HEK293 (cell line): ENCODE data around the gene ZBTB20.

ENCODE experiments used
- CTCF ChIA-PET: fragments of 350-600 bp; formaldehyde crosslinking; extraction: SDS; loops from one replicate; lab custom pipeline; 2021; ENCODE audit warnings: antibody characterized with exemption; lab: Yijun Ruan, JAX
- POLR2A ChIA-PET: fragments of 300-600 bp; formaldehyde crosslinking; extraction: SDS; loops from one replicate; lab custom pipeline; 2020; ENCODE audit warnings: antibody characterized with exemption, inconsistent platforms; lab: Yijun Ruan, JAX
- H3K27ac ChIP-seq: fragments of 200-500 bp; sonication (Bioruptor generic); 2 replicates; pipeline ENCODE4 v1.5.1; 2014; ENCODE audit warnings: low read depth, low read length, control low read depth, inconsistent platforms; ENCODE audit errors: extremely low read depth
- H3K36me3 ChIP-seq, 2 experiments: fragments of 200-500 bp in 1 of 2; sonication (Bioruptor generic) in 1 of 2; 1 replicate in 1 of 2; 2 replicates in 1 of 2; pipeline ENCODE4 v1.5.1; 2014 to 2017; ENCODE audit warnings: inconsistent platforms in 2 of 2, low read length in 2 of 2; ENCODE audit not compliant: control insufficient read depth in 2 of 2, insufficient read depth in 1 of 2
- H3K4me1 ChIP-seq: fragments of 200-500 bp; sonication (Bioruptor generic); 2 replicates; pipeline ENCODE4 v1.5.1; 2014; ENCODE audit warnings: mild to moderate bottlenecking, low read length, inconsistent platforms; ENCODE audit not compliant: control insufficient read depth, insufficient read depth
- H3K4me3 ChIP-seq: 2 replicates; pipeline ENCODE4 v1.5.1; 2011; ENCODE audit warnings: low read depth, mild to moderate bottlenecking, control low read depth, low read length, moderate library complexity
- H3K9me3 ChIP-seq: fragments of 200-500 bp; sonication (Bioruptor generic); 2 replicates; pipeline ENCODE4 v1.5.1; 2014; ENCODE audit warnings: low read depth, low read length, inconsistent platforms; ENCODE audit not compliant: control insufficient read depth, insufficient read depth
- KLF7 ChIP-seq: fragments of 450-650 bp; formaldehyde crosslinking; IDR thresholded peaks from 2 replicates; pipeline ENCODE4 v1.5.1; 2016; ENCODE audit warnings: missing biosample characterization, missing genetic modification characterization, borderline replicate concordance
- REST ChIP-seq: fragments of 450-650 bp; formaldehyde crosslinking; IDR thresholded peaks from 2 replicates; pipeline ENCODE4 v1.5.1; 2016; ENCODE audit warnings: missing biosample characterization, missing genetic modification characterization
- SETDB1 ChIP-seq: IDR thresholded peaks from one replicate; pipeline ENCODE4 v1.6.1; 2017; ENCODE audit warnings: mild to moderate bottlenecking, low read length, moderate library complexity, mixed read lengths; ENCODE audit not compliant: insufficient read length
- TCF7L2 ChIP-seq: IDR thresholded peaks from 2 replicates; pipeline ENCODE4 v1.6.1; 2011; ENCODE audit warnings: low read depth, mild to moderate bottlenecking, inconsistent platforms, low read length, moderate library complexity, borderline replicate concordance
- TRIM28 ChIP-seq: IDR thresholded peaks from 2 replicates; pipeline ENCODE4 v1.6.1; 2011; ENCODE audit warnings: low read length, control low read depth, borderline replicate concordance
- ZBTB17 ChIP-seq: fragments of 450-650 bp; formaldehyde crosslinking; IDR thresholded peaks from 2 replicates; pipeline ENCODE4 v1.5.1; 2016; ENCODE audit warnings: missing biosample characterization, missing genetic modification characterization
- ZBTB8A ChIP-seq: fragments of 450-650 bp; formaldehyde crosslinking; IDR thresholded peaks from 2 replicates; pipeline ENCODE4 v1.5.1; 2016; ENCODE audit warnings: missing biosample characterization, missing genetic modification characterization
- ZIC2 ChIP-seq: fragments of 450-650 bp; formaldehyde crosslinking; IDR thresholded peaks from 2 replicates; pipeline ENCODE4 v1.5.1; 2016; ENCODE audit warnings: missing biosample characterization, missing genetic modification characterization
- ZNF140 ChIP-seq: fragments of 450-650 bp; formaldehyde crosslinking; IDR thresholded peaks from 2 replicates; pipeline ENCODE4 v1.5.1; 2016; ENCODE audit warnings: missing biosample characterization, missing genetic modification characterization
- ZNF155 ChIP-seq: fragments of 450-650 bp; formaldehyde crosslinking; IDR thresholded peaks from 2 replicates; pipeline ENCODE4 v1.5.1; 2016; ENCODE audit warnings: missing biosample characterization, missing genetic modification characterization
- ZNF214 ChIP-seq: fragments of 450-650 bp; formaldehyde crosslinking; IDR thresholded peaks from 2 replicates; pipeline ENCODE4 v1.5.1; 2017; ENCODE audit warnings: missing biosample characterization, mild to moderate bottlenecking, missing genetic modification characterization, borderline replicate concordance
- ZNF292 ChIP-seq: fragments of 450-650 bp; formaldehyde crosslinking; IDR thresholded peaks from 2 replicates; pipeline ENCODE4 v1.5.1; 2016; ENCODE audit warnings: low read depth, missing biosample characterization, missing genetic modification characterization, borderline replicate concordance
- ZNF324 ChIP-seq: fragments of 450-650 bp; formaldehyde crosslinking; IDR thresholded peaks from 2 replicates; pipeline ENCODE4 v1.5.1; 2016; ENCODE audit warnings: missing biosample characterization, missing genetic modification characterization
- ZNF391 ChIP-seq: fragments of 450-650 bp; formaldehyde crosslinking; IDR thresholded peaks from 2 replicates; pipeline ENCODE4 v1.5.1; 2016; ENCODE audit warnings: low read depth, missing biosample characterization, missing genetic modification characterization, borderline replicate concordance
- ZNF530 ChIP-seq: fragments of 450-650 bp; formaldehyde crosslinking; IDR thresholded peaks from 2 replicates; pipeline ENCODE4 v1.5.1; 2016; ENCODE audit warnings: low read depth, missing biosample characterization, missing genetic modification characterization
- ZNF558 ChIP-seq: fragments of 450-650 bp; formaldehyde crosslinking; IDR thresholded peaks from 2 replicates; pipeline ENCODE4 v1.5.1; 2016; ENCODE audit warnings: missing biosample characterization, missing genetic modification characterization
- ZNF561 ChIP-seq: fragments of 450-650 bp; IDR thresholded peaks from 2 replicates; pipeline ENCODE4 v1.5.1; 2018; ENCODE audit warnings: missing biosample characterization, missing genetic modification characterization, borderline replicate concordance
- ZNF623 ChIP-seq: fragments of 450-650 bp; formaldehyde crosslinking; IDR thresholded peaks from 2 replicates; pipeline ENCODE4 v1.5.1; 2016; ENCODE audit warnings: missing biosample characterization, missing genetic modification characterization
- ZNF624 ChIP-seq: fragments of 450-650 bp; formaldehyde crosslinking; IDR thresholded peaks from 2 replicates; pipeline ENCODE4 v1.5.1; 2017; ENCODE audit warnings: missing biosample characterization, missing genetic modification characterization
- ZNF629 ChIP-seq: fragments of 450-650 bp; formaldehyde crosslinking; IDR thresholded peaks from 2 replicates; pipeline ENCODE4 v1.5.1; 2017; ENCODE audit warnings: missing biosample characterization, missing genetic modification characterization
- ZSCAN18 ChIP-seq: fragments of 450-650 bp; formaldehyde crosslinking; IDR thresholded peaks from 2 replicates; pipeline ENCODE4 v1.5.1; 2016; ENCODE audit warnings: missing biosample characterization, missing genetic modification characterization
- TF ChIP-seq, protein P1 (sequence below): fragments of 450-650 bp; formaldehyde crosslinking; IDR thresholded peaks from 2 replicates; pipeline ENCODE4 v1.5.0; 2017; ENCODE audit warnings: missing biosample characterization, missing genetic modification characterization, borderline replicate concordance
- TF ChIP-seq, protein P2 (sequence below): fragments of 450-650 bp; formaldehyde crosslinking; IDR thresholded peaks from 2 replicates; pipeline ENCODE4 v1.5.1; 2017; ENCODE audit warnings: missing biosample characterization, missing genetic modification characterization

Gene ZBTB20

DNA sequence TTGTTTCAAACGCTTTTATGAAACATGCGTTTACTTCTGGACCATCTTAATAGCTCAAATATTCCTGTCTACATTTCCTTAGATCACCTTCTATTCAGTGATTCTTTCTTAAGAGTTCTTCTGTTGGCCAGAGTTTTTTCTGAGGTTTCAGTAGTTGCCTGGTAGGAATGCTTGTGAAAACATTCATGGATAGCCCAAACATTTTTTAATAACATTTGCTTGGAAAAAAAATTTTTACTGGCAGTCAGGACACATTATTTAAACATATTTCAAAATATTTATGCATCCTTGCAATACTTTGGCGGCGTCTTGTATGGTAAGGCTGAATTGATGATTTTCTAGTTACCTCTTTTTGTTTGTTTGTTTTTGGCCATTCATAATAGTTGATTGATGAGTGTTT is 47.4 kb upstream of the ZBTB20 start:
- CTCF ChIA-PET: no interaction called here
- no peak overlapping the region for H3K4me3 ChIP-seq
- H3K9me3 ChIP-seq: no peaks in the 10 kb centered on the region
- POLR2A ChIA-PET: no interaction called here
- H3K36me3 ChIP-seq: no peaks in the 10 kb centered on the region
- no peaks in the 10 kb centered on the region for H3K4me1 ChIP-seq
- no peak overlapping the region for H3K27ac ChIP-seq
- TF ChIP-seq ZBTB8A (tag by site-specific recombination): no peak
- TF ChIP-seq ZNF214 (tag by site-specific recombination): no peak
- TF ChIP-seq REST: no peak
- no peak for TF ChIP-seq ZBTB17 (tag by site-specific recombination)
- no peak for TF ChIP-seq ZNF391 (tag by site-specific recombination)
- no peak for TF ChIP-seq TCF7L2
- no peak for TF ChIP-seq ZSCAN18 (tag by site-specific recombination)
- no peak for TF ChIP-seq ZNF561
- no peak for TF ChIP-seq ZNF324 (tag by site-specific recombination)
- no peak for TF ChIP-seq ZNF292 (tag by site-specific recombination)
- TF ChIP-seq ZNF140: no peak

DNA sequence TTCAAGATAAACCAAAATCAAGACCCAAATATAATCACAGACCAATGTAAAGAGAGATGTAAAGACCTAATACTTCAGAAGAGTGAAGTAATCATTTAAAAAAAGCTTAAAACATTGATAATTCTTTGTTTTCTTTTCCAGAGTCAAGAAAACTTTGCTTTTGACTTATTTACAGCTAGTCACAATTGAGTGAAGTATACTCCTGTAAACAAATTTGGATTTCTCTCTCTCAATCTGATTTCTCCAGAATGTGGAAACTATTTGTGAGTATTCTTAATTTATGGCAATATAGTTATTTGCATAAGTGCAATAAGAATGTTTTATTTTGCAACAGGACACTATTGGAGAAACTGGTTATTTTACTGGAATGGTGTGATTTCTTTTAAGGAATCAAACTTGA is 43.7 kb upstream of the ZBTB20 start:
- TF ChIP-seq ZNF629 (tag by site-specific recombination): no peak
- TF ChIP-seq ZNF155 (tag by site-specific recombination): peak; percentile 64; the same call in 1 of the 2 replicates
- TF ChIP-seq ZNF530: no peak
- 0 out of 2 replicates have a peak, but pooled peaks have one; percentile 29 for TF ChIP-seq TRIM28
- no peak for TF ChIP-seq ZIC2
- peak; percentile 97 for TF ChIP-seq SETDB1
- TF ChIP-seq ZNF623 (tag by site-specific recombination): no peak
- TF ChIP-seq ZNF558 (tag by site-specific recombination): no peak
- Histone ChIP-seq H3K4me1 (no peaks in the 10 kb centered on the region), H3K27ac (no peak overlapping the region), H3K4me3 (no peak overlapping the region), H3K9me3 (no peaks in the 10 kb centered on the region), H3K36me3 (no peaks in the 10 kb centered on the region)
- ChIA-PET CTCF (interaction anchor here (0.5 kb wide), 1 partner anchor 324 kb away, joined by 6 read pairs; no protein-coding TSS in a partner anchor), POLR2A (no interaction called here)

GRCh38 chr3:115187149-115187757 is 40.2 kb upstream of the ZBTB20 start:
- CTCF ChIA-PET: interaction anchor here (0.7 to 0.9 kb wide), 2 partner anchors 38 to 591 kb away, joined by 4 read pairs; no protein-coding TSS in a partner anchor
- no peak overlapping the region for H3K4me3 ChIP-seq
- no peaks in the 10 kb centered on the region for H3K9me3 ChIP-seq
- no peaks in the 10 kb centered on the region for H3K36me3 ChIP-seq
- TF ChIP-seq KLF7 (tag by site-specific recombination) (no peak), ZNF624 (tag by site-specific recombination) (no peak)
- TF ChIP-seq, protein P1, sequence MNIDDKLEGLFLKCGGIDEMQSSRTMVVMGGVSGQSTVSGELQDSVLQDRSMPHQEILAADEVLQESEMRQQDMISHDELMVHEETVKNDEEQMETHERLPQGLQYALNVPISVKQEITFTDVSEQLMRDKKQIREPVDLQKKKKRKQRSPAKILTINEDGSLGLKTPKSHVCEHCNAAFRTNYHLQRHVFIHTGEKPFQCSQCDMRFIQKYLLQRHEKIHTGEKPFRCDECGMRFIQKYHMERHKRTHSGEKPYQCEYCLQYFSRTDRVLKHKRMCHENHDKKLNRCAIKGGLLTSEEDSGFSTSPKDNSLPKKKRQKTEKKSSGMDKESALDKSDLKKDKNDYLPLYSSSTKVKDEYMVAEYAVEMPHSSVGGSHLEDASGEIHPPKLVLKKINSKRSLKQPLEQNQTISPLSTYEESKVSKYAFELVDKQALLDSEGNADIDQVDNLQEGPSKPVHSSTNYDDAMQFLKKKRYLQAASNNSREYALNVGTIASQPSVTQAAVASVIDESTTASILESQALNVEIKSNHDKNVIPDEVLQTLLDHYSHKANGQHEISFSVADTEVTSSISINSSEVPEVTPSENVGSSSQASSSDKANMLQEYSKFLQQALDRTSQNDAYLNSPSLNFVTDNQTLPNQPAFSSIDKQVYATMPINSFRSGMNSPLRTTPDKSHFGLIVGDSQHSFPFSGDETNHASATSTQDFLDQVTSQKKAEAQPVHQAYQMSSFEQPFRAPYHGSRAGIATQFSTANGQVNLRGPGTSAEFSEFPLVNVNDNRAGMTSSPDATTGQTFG: no peak
- TF ChIP-seq, protein P2, sequence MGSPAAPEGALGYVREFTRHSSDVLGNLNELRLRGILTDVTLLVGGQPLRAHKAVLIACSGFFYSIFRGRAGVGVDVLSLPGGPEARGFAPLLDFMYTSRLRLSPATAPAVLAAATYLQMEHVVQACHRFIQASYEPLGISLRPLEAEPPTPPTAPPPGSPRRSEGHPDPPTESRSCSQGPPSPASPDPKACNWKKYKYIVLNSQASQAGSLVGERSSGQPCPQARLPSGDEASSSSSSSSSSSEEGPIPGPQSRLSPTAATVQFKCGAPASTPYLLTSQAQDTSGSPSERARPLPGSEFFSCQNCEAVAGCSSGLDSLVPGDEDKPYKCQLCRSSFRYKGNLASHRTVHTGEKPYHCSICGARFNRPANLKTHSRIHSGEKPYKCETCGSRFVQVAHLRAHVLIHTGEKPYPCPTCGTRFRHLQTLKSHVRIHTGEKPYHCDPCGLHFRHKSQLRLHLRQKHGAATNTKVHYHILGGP (tag by site-specific recombination): no peak
- H3K27ac ChIP-seq: no peak overlapping the region
- POLR2A ChIA-PET: no interaction called here
- H3K4me1 ChIP-seq: no peaks in the 10 kb centered on the region
